GM06990 (cell line): Measurements from ENCODE around the gene PIH1D1.

Experiments used
- DNase-seq: peaks from one replicate; pipeline ENCODE4 v3.0.0-alpha.2; 2011; ENCODE audit not compliant: insufficient read length; ENCODE audit errors: extremely low read depth
- H3K27me3 ChIP-seq: replicated peaks from 2 replicates; pipeline ENCODE4 v1.6.0; 2011; ENCODE audit warnings: low read length; ENCODE audit not compliant: control insufficient read depth, insufficient read depth
- H3K36me3 ChIP-seq: 2 replicates; pipeline ENCODE4 v1.5.1; 2011; ENCODE audit warnings: low read length; ENCODE audit not compliant: control insufficient read depth, insufficient read depth
- H3K4me3 ChIP-seq: replicated peaks from 2 replicates; pipeline ENCODE4 v1.5.1; 2011; ENCODE audit warnings: low read depth, mild to moderate bottlenecking, control low read depth, low read length
- CTCF ChIP-seq: IDR thresholded peaks from 2 replicates; pipeline ENCODE4 v1.5.1; 2011; ENCODE audit warnings: low read length, control low read depth, mild to moderate bottlenecking, inconsistent platforms; ENCODE audit not compliant: insufficient read depth, poor library complexity, severe bottlenecking

Gene PIH1D1

GRCh38 chr19:49489601-49490167, 38.1 kb upstream of the PIH1D1 start:
- TF ChIP-seq CTCF, result peak; percentile 69
- peaks cover 33% of the 10 kb centered on the region for H3K36me3 ChIP-seq
- DNase-seq, result no peak
- no peaks in the 10 kb centered on the region for H3K27me3 ChIP-seq
- peak overlapping the region; percentile 99 for H3K4me3 ChIP-seq

- no peak for TF ChIP-seq CTCF
- no peaks in the 10 kb centered on the region for H3K27me3 ChIP-seq
- H3K36me3 ChIP-seq, result peaks cover 33% of the 10 kb centered on the region
- DNase-seq, result no peak
- peak overlapping the region; percentile 99 for H3K4me3 ChIP-seq
These were observed 37.4 kb upstream of the PIH1D1 start for GRCh38 chr19:49488863-49489537.

- TF ChIP-seq CTCF, result no peak
- Histone ChIP-seq H3K27me3 (no peaks in the 10 kb centered on the region), H3K4me3 (peak overlapping the region; percentile 99), H3K36me3 (peaks cover 33% of the 10 kb centered on the region)
- no peak for DNase-seq
These were observed 36.6 kb upstream of the PIH1D1 start for GRCh38 chr19:49488046-49488862.

- no peaks in the 10 kb centered on the region for H3K27me3 ChIP-seq
- TF ChIP-seq CTCF, result no peak
- H3K36me3 ChIP-seq, result peaks cover 33% of the 10 kb centered on the region
- peak; percentile 99 for DNase-seq
- H3K4me3 ChIP-seq, result peak within 1 kb of the TSS; percentile 99
These were observed 35.8 kb upstream of the PIH1D1 start, which contains the start of gene RPL13A for GRCh38 chr19:49487277-49488045. Gene RPL13A, plus strand, starts transcription at chr19:49487608. Its CDS starts 22 bp downstream, at chr19:49487630.

- no peak for TF ChIP-seq CTCF
- no peak for DNase-seq
- Histone ChIP-seq H3K4me3 (no peak overlapping the region), H3K27me3 (no peaks in the 10 kb centered on the region), H3K36me3 (peaks cover 30% of the 10 kb centered on the region)
These were observed 35.2 kb upstream of the PIH1D1 start for GRCh38 chr19:49486710-49487276.
